ENCODE measurements around the gene RNF20. TPM values are rescaled to one million over a fixed set of nuclear protein-coding genes. Genes with fewer than 3 reads are reported as not detected.
"Not testable (repeated sequence)": the region's sequence is repeated elsewhere in the genome, so short reads cannot be mapped to it uniquely, and the experiment has no call there.

The RNF20 gene
- total and polyA plus RNA-seq, 8 donors = 6.2 to 30.6 (median 24.0) TPM

GRCh38 chr9:101543098-101543735, 9.6 kb downstream of the RNF20 start:
- intact Hi-C loops (cut with DNase I) = no loop called here
- Histone ChIP-seq H3K4me3 (no peak overlapping the region), H3K36me3 (peaks cover 0 to 40% (median 28%) of the 10 kb centered on the region in 3 donors), H3K27me3 (no peaks in the 10 kb centered on the region), H3K4me1 (no peaks in the 10 kb centered on the region), H3K9me3 (no peaks in the 10 kb centered on the region), H3K27ac (no peak overlapping the region)
- DNase-seq = no peak
- no peak for TF ChIP-seq CTCF (IDR thresholded peaks at IDR 0.05)
- WGBS, 2 donors = 96 to 97% methylated on average over 14 of the region's 14 CpGs
- ATAC-seq = no peak
- no peak for FAIRE-seq

GRCh38 chr9:101549472-101550098, 15.9 kb downstream of the RNF20 start:
- ATAC-seq; H3K27ac ChIP-seq; DNase-seq; H3K9me3 ChIP-seq; H3K4me1 ChIP-seq; intact Hi-C loops (cut with DNase I); H3K27me3 ChIP-seq; H3K4me3 ChIP-seq; FAIRE-seq: not testable (repeated sequence)
- H3K36me3 ChIP-seq = peaks cover 0 to 72% (median 36%) of the 10 kb centered on the region in 3 donors
- WGBS, 2 donors = 81% methylated on average over 17 of the region's 18 CpGs

DNA sequence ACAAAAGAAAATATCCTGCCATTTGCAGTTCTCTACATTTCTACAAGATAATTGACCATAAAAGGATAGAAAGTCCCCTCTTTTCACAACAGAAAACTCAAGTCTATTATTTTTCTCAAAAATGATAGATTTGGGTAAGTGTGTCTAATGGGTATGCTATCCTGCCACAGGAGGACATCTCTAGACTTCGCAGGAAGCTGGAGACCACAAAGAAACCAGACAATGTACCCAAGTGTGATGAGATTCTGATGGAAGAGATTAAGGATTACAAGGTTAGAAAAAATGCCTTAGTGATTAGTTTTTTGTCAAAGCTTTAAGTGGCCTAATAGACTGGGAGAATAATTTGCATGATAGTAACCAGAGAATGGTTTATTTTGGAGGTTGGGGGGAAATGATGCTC, 28.1 kb downstream of the RNF20 start:
- DNase-seq = no peak
- H3K36me3 ChIP-seq = peaks cover 0 to 67% (median 18%) of the 10 kb centered on the region in 3 donors
- no peak for FAIRE-seq

DNA sequence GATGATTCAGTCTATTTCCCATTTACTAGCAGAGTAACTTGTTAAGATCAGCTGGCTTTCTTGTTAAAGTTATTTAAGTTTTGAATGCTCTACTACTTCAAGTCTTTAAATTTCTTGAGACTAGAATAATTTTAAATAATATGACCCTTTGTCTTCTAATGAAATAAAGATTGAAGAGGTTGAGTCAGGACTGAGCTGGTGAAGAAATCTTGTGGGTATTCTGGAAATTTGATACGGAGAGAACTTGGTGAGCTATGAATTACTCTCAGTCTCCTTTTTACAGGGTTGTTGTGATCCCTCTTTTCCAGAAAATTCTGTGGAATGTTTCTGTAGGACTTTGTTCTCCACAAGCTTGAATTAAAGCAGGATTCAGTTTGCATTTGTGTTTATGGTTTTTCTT, 29.3 kb downstream of the RNF20 start:
- intact Hi-C loops (cut with DNase I) = no loop called here
- DNase-seq (no peak), FAIRE-seq (no peak), ATAC-seq (no peak)
- H3K4me1 ChIP-seq = no peaks in the 10 kb centered on the region
- no peaks in the 10 kb centered on the region for H3K27me3 ChIP-seq
- H3K27ac ChIP-seq = no peak overlapping the region
- peaks cover 0 to 61% (median 18%) of the 10 kb centered on the region in 3 donors for H3K36me3 ChIP-seq
- no peak overlapping the region for H3K4me3 ChIP-seq
- no peaks in the 10 kb centered on the region for H3K9me3 ChIP-seq
- 95 to 97% methylated on average over 1 of the region's 1 CpG for WGBS, 2 donors
- no peak for TF ChIP-seq CTCF (IDR thresholded peaks at IDR 0.05)

More for the DNA sequence above, 28.1 kb downstream of the RNF20 start:
- Histone ChIP-seq H3K9me3 (no peaks in the 10 kb centered on the region), H3K4me3 (no peak overlapping the region), H3K4me1 (no peaks in the 10 kb centered on the region), H3K27ac (no peak overlapping the region), H3K27me3 (no peaks in the 10 kb centered on the region)
- ATAC-seq = no peak
- intact Hi-C loops (cut with DNase I) = no loop called here
- WGBS, 2 donors = 94 to 96% methylated on average over 1 of the region's 1 CpG
- no peak for TF ChIP-seq CTCF (IDR thresholded peaks at IDR 0.05)

- DNase-seq (no peak), FAIRE-seq (no peak), ATAC-seq (no peak)
- Histone ChIP-seq H3K4me3 (no peak overlapping the region), H3K9me3 (no peaks in the 10 kb centered on the region), H3K36me3 (peaks cover 0 to 57% (median 18%) of the 10 kb centered on the region in 3 donors), H3K27me3 (no peaks in the 10 kb centered on the region), H3K27ac (no peak overlapping the region), H3K4me1 (no peaks in the 10 kb centered on the region)
- TF ChIP-seq CTCF (IDR thresholded peaks at IDR 0.05) = no peak
- intact Hi-C loops (cut with DNase I) = no loop called here
Observed at GRCh38 chr9:101564252-101564651, 30.6 kb downstream of the RNF20 start.
